GM18519 (cell line): ENCODE measurements around the gene C5AR1.
"Not testable (repeated sequence)": the region's sequence is repeated elsewhere in the genome, so short reads cannot be mapped to it uniquely, and the experiment has no call there.

Source experiments
- ATAC-seq: cut with Tn5 transposase; IDR thresholded peaks from one replicate; pipeline ENCODE4 v1.9.1; 2021; ENCODE audit warnings: mild to moderate bottlenecking, moderate library complexity; ENCODE audit not compliant: unreplicated experiment, low FRiP score

C5AR1 gene

DNA sequence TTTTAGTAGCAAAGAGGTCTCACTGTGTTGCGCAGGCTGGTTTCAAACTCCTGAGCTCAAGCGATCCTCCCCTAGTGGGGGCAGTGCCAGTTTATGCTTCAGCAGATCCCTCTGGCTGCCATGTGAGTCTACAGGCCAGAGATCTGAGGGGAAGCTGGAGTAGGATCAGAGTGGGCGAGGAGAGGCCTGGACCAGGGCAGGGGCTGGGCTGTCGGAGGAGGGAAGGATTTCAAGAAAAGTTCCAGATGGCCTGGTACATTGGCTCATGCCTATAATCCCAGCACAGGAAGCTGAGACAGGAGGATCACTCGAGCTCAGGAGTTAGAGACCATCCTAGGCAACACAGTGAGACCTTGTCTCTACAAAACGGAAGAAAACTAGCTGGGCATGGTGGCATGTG, 49.3 kb downstream of the C5AR1 start:
- ATAC-seq, result no peak

DNA sequence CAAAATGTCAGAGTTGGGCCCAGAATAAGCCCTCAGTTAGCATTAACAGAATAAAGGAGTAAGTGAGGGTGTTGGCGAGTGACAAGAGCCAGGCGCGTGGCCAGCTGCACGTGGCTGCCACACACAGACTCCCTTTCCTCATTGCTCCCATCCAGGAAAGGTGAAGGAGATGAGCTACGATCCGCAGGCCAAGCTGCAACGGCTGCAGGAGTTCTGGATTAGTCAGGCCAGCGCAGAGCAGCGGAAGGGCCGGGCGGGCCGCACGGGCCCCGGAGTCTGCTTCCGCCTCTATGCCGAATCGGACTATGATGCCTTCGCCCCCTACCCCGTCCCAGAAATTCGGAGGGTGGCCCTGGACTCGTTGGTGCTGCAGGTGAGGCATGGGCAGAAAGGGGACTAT, 52.7 kb downstream of the C5AR1 start:
- no peak for ATAC-seq

DNA sequence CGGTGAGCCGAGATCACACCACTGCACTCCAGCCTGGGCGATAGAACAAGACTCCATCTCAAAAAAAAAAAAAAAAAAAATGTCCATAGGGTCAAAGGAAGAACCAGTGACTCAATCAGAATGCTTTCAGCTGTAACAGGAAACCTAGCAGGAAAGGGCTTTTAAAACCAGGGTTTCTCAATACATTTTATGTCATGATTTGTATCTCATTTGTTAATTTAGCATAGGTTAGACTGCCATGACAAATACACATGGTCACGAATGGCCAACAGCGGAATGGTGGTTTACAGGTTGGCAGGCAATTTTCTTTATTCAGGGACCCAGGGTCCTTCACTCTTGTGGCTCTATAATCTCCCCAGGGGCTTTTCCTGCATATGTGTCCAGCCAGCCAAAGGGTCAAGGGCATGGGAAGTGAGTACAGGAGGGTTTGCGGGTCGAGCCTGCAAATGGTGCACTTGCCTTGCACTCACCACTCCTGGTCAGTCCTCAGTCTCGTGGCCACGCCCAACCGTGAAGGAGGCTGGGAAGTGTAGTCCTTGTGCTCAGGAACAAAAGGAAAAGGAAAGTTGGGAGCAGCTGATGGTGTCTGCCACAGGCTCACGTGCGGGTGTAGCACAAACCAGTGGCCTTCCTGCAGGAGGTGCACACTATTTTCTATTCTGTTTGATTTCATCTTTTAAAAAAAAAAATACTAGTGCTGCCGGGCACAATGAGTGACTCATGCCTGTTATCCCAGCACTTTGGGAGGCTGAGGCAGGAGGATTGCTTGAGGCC, 54.3 kb downstream of the C5AR1 start:
- no peak for ATAC-seq

DNA sequence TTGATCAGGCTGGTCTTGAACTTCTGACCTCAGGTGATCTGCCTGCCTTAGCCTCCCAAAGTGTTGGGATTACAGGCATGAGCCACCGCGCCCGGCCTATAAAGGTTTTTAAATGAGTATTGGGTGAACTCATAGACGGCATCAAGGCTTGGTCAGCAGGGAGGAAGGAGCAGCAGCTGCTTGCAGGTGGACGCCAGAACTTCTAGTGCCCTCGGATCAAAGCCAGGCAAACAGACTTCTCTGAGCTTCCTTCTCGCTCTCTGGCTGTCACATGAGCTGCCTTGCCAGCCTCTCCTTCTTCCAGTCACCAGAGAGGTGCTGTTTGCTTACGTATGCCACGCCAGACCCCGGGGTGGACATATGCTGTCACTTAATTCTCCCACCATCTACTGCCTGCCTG, 55.8 kb downstream of the C5AR1 start:
- not testable (repeated sequence) for ATAC-seq

DNA sequence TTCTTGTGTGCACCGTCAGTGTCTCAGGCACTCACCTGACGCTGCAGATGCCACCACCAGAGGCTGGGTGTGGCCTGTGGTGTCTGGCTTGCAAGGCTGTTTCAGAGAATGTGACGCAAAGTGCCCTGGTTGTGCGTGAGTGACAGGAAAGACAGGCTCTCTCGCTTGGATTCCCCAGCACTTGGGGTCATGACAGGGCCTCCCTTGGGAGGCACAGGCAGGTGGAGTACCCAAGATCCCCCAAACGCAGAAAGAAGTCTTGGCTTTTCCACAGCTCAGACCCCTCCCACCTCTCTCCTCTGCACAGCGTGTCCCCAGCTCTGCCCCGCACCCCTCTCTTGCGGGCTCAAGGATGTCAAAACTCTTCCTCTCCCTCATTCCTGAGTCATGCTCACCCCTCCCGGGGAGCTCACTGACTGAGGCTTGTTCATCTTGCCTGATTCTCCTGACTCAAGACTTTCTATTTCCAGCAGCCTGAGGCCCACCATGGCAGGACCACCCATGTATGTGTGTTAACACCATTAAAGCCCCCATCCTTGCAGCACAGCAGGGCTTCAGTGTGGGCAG, 60.5 kb downstream of the C5AR1 start:
- ATAC-seq, result no peak

DNA sequence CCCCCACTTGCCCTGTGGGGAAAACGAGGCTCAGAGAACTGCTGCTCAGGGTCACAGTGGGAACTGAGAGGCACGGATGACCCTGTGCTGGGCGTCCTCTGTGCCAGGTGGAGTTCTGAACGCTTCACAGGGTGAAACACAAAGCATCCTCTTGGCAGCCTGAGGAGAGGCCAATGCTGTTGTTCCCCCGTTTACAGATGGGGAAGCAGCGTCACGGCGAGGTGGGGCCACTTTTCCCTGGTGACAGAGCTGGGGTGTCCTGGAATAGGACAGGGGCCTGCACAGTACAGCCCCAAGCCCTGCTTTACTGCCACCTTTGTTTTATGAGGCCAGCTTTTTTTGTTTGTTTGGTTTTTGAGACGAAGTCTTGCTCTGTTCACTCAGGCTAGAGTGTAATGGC, 61.6 kb downstream of the C5AR1 start:
- ATAC-seq, result no peak
